AG04450 (cell line): ENCODE results near the gene DROSHA. TPM values are rescaled to one million over a fixed set of nuclear protein-coding genes. Genes with fewer than 3 reads are reported as not detected.

Source experiments
- CTCF ChIA-PET: fragments of 300-600, 350-600 bp; formaldehyde crosslinking; extraction: SDS; loops from one replicate; lab custom pipeline; 2022; ENCODE audit warnings: antibody characterized with exemption, inconsistent platforms; lab: Charles Lee
- POLR2A ChIA-PET: fragments of 350-600 bp; formaldehyde crosslinking; extraction: SDS; loops from one replicate; lab custom pipeline; 2021; ENCODE audit warnings: antibody characterized with exemption, inconsistent platforms; lab: Yijun Ruan, JAX
- DNase-seq: peaks from one replicate; pipeline ENCODE4 v3.0.0-alpha.2; 2011; ENCODE audit warnings: low read depth, low spot score
- H3K27ac ChIP-seq: one replicate; pipeline ENCODE4 v1.5.1; 2012; ENCODE audit warnings: low read depth, low read length, control low read depth
- H3K27me3 ChIP-seq: one replicate; pipeline ENCODE4 v1.6.0; 2012; ENCODE audit warnings: low read length; ENCODE audit not compliant: control insufficient read depth, insufficient read depth
- H3K4me3 ChIP-seq: 2 replicates; pipeline ENCODE4 v1.5.1; 2011; ENCODE audit warnings: mild to moderate bottlenecking, low read depth, low read length, control low read depth
- H3K9me3 ChIP-seq: 2 replicates; pipeline ENCODE4 v1.5.1; 2012; ENCODE audit warnings: low read length; ENCODE audit not compliant: control insufficient read depth, insufficient read depth
- polyA plus RNA-seq: library from polyadenylated mRNA; depleted of rRNA; stranded (reverse); fragments of >200 nt; gene quantifications from 2 replicates; pipeline ENCODE4 v1.2.3, GENCODE V29; 2011
- TF ChIP-seq, protein P1 (sequence below): IDR thresholded peaks from 2 replicates; pipeline ENCODE4 v1.5.1; 2011; ENCODE audit warnings: low read depth, low read length, control low read depth, inconsistent platforms

DROSHA gene
- polyA plus RNA-seq, 1 experiment: 65.0 TPM

DNA sequence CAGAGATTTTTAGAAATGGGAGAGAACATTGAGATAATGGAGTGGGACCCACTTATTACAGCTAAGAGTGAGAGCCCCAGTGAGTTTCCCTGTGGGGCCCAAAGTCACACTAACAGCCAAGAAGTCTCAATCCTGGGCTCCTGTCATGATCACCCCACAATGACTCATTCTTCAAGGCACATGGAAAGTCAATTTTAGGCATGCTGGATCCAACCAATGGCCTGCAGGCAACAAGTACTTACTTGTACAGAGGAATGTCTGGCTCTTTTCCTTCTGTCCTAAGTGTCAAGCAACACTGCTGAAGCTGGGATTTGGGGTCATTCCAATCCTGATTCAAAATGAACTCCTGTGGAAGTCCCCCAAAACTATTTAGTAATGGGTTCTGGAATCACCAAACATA is 123.1 kb downstream of the DROSHA start:
- no peaks in the 10 kb centered on the region for H3K9me3 ChIP-seq
- POLR2A ChIA-PET: no interaction called here
- H3K4me3 ChIP-seq: no peak overlapping the region
- no peak overlapping the region for H3K27ac ChIP-seq
- peak; percentile 20 for DNase-seq
- TF ChIP-seq, protein P1, sequence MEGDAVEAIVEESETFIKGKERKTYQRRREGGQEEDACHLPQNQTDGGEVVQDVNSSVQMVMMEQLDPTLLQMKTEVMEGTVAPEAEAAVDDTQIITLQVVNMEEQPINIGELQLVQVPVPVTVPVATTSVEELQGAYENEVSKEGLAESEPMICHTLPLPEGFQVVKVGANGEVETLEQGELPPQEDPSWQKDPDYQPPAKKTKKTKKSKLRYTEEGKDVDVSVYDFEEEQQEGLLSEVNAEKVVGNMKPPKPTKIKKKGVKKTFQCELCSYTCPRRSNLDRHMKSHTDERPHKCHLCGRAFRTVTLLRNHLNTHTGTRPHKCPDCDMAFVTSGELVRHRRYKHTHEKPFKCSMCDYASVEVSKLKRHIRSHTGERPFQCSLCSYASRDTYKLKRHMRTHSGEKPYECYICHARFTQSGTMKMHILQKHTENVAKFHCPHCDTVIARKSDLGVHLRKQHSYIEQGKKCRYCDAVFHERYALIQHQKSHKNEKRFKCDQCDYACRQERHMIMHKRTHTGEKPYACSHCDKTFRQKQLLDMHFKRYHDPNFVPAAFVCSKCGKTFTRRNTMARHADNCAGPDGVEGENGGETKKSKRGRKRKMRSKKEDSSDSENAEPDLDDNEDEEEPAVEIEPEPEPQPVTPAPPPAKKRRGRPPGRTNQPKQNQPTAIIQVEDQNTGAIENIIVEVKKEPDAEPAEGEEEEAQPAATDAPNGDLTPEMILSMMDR: no peak
- H3K27me3 ChIP-seq: no peaks in the 10 kb centered on the region
- CTCF ChIA-PET: interaction anchor here (1.5 kb wide), 1 partner anchor 177 kb away, joined by 3 read pairs; no protein-coding TSS in a partner anchor

DNA sequence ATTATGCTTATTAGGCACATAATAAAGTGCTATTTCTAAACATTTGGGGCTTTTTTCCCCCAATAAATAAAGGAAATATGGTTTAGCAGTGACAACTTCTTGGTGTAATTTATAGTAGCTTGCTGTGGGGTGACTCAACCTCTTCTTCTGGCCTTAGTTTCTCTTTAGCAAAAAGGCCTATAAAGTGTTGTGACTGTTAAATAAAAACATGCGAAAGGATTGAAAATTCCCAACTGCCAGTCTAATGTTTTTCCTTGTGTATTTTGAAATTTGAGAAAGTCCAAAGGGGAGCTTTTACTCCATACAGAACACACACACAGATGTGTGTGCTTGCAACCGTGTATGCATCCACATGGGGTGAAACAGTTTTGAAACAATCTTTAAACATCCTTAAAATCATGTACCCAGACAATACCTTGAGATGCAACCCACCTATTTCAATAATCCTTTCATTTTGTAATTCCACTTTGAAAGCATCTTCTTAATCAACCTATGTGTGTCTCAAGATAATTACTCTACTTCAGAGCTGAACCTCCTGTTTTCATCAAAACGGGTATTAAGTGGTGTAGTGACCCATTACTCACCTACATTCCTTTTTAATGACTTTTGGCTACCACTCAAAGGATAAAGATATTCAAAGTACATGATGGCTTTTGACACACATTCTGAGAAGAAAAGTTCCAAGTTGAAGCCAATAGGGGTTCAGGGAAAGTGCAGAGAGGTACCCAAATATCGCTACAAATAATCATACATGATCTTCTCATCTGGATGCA is 123.8 kb downstream of the DROSHA start:
- no peaks in the 10 kb centered on the region for H3K27me3 ChIP-seq
- ChIA-PET CTCF (no interaction called here), POLR2A (interaction anchor here (0.6 kb wide), 1 partner anchor 744 kb away, joined by 3 read pairs; no protein-coding TSS in a partner anchor)
- H3K9me3 ChIP-seq: no peaks in the 10 kb centered on the region
- DNase-seq: no peak
- TF ChIP-seq, protein P1: no peak
- H3K4me3 ChIP-seq: no peak overlapping the region
- no peak overlapping the region for H3K27ac ChIP-seq

DNA sequence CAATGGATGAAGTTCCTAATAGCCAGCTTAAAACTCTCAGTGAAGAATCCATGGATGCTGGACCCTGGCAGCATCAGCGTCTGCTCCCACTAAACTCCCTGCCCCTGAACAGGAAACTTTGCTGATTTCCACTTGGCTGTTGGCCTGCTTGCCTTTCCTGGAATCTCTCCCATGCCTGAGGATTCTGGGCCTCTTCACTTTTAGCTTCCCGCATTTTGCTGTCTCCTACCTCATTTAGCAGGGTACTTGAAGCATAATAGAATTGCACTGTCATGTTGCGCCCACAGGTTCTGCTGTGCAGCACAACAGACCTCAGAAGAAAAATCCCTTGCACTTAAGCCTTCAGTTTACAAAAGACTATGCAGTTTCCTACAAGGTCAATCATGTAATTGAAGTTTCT is 127.6 kb downstream of the DROSHA start:
- no peak overlapping the region for H3K4me3 ChIP-seq
- no peaks in the 10 kb centered on the region for H3K27me3 ChIP-seq
- H3K27ac ChIP-seq: no peak overlapping the region
- no peaks in the 10 kb centered on the region for H3K9me3 ChIP-seq
- DNase-seq: no peak
- POLR2A ChIA-PET: no interaction called here
- TF ChIP-seq, protein P1: no peak
- CTCF ChIA-PET: no interaction called here

DNA sequence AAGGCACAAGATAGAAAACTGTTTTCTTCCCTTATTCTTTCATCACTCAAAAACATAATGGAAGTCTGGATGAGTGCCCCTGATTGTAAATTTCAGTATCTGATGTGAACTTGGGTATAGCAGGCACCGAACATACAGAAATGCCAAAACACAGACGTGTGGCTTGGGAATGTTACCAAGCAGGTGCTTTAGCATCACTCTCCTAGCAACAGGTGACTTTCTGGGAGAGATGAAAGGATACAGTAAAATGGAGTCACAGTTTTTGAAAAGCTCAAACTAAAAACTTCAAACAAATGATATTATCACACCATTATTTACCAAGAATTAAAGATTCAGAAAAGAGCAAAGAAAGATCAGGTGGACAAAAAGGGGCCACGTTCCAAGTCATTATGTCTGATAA is 130.2 kb downstream of the DROSHA start:
- no peaks in the 10 kb centered on the region for H3K27me3 ChIP-seq
- H3K9me3 ChIP-seq: no peaks in the 10 kb centered on the region
- CTCF ChIA-PET: no interaction called here
- no peak overlapping the region for H3K4me3 ChIP-seq
- no peak overlapping the region for H3K27ac ChIP-seq
- no peak for DNase-seq
- TF ChIP-seq, protein P1: no peak
- POLR2A ChIA-PET: no interaction called here

DNA sequence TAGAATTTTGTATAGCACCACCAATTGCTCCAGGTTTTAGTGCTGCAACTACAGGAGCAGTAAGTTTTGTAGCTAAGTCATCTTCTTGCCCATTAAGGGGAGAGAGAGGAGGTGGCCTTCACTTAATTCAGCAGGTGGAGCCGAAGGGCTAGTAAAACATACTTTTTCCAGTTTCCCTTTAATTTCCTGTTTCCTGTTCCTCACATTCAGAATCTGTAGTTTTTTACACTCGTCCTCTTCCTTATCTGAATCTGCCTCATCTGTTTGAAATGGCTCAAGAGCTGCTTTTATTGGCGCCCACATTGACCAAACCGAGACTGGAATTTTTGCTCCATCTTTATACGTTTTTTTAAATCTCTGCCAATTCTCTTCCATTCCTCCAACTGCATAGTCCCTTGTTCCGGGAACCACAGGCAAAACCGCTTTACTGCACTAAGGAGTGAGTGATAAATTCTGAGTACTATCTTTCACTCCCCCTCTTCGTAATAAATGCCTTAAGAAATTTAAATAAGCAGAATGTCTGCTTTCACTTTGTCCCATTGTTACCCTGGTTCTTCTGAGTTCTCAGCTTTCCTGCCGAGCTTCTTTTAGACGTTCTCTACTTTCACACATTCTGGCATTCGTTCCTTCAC is 133.9 kb downstream of the DROSHA start:
- no peak overlapping the region for H3K27ac ChIP-seq
- no peaks in the 10 kb centered on the region for H3K27me3 ChIP-seq
- ChIA-PET CTCF (interaction anchor here (0.6 kb wide), 1 partner anchor 87 kb away, joined by 5 read pairs; no protein-coding TSS in a partner anchor), POLR2A (no interaction called here)
- H3K4me3 ChIP-seq: no peak overlapping the region
- TF ChIP-seq, protein P1: no peak
- no peak for DNase-seq
- no peaks in the 10 kb centered on the region for H3K9me3 ChIP-seq
